ENCODE results near the gene CAT. TPM values are rescaled to one million over a fixed set of nuclear protein-coding genes. Genes with fewer than 3 reads are reported as not detected.

CAT gene
- total and polyA plus RNA-seq, 9 of the 15 experiments (the other 6 are each of a cell fraction or from before 2014, with no cell fraction given) = 86.7 to 183 (median 114) TPM

DNA sequence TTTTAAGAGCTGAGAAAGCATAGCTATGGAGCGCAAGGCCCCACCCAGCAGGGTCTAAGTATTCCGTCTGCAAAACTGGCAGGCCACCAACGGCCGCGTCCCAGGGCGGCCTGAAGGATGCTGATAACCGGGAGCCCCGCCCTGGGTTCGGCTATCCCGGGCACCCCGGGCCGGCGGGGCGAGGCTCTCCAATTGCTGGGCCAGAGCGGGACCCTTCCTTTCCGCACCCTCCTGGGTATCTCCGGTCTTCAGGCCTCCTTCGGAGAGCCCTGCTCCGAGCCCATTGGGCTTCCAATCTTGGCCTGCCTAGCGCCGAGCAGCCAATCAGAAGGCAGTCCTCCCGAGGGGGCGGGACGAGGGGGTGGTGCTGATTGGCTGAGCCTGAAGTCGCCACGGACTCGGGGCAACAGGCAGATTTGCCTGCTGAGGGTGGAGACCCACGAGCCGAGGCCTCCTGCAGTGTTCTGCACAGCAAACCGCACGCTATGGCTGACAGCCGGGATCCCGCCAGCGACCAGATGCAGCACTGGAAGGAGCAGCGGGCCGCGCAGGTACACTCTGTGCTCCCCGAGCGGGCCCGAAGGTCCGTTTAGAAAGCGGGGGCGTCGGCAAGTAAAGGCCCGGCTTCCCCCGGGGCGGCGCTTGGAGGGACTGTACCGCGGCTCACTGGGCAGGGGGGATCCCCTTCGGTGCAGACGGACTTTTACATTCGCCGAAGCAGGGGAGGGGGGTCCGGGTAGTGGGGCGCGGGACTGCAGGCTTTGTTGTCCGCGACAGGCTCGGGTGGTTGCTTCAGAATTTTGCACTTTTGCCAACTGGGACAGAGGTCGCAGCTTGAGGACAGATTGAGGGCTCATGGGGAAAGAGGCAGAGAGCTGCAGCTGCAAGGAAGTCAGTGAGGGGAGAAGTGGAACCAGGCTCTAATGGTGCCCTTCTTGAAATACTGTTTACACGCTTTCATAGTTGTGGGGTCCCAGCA lies at the start of gene CAT (continued):
- TF ChIP-seq CTCF (IDR thresholded peaks at IDR 0.05 in 2 of 3, conservative IDR thresholded peaks at IDR 0.05 in 1 of 3; ENCODE audit: insufficient read depth in 2 of 3, low read depth in 1 of 3, low read length in 3 of 3) = no peak
- peak; percentile 18 to 92; a peak in 3 of 4 replicates for TF ChIP-seq RCOR1 (IDR thresholded peaks at IDR 0.05; ENCODE audit: borderline replicate concordance in 1 of 2, low read depth in 2 of 2, low read length in 2 of 2)
- TF ChIP-seq ZNF780A (CRISPR knock-in tag; IDR thresholded peaks at IDR 0.05) = no peak
- peak; percentile 26; the same call in 1 of the 2 replicates for TF ChIP-seq ZNF644 (tag; IDR thresholded peaks at IDR 0.05; ENCODE audit: low read depth)
- TF ChIP-seq RBM15 (IDR thresholded peaks at IDR 0.05; ENCODE audit: insufficient read depth, low read length) = no peak
- no peak for TF ChIP-seq ZFP36 (IDR thresholded peaks at IDR 0.05; ENCODE audit: low read depth, low read length, partially characterized antibody)

- intact Hi-C loops (cut with micrococcal nuclease) (no loop called here), in situ Hi-C loops (cut with MboI) (no loop called here)
- no peaks in the 10 kb centered on the region for H3K4me1 ChIP-seq (replicated peaks in 1 of 2; ENCODE audit: control insufficient read depth in 2 of 2, insufficient read depth in 2 of 2, low read length in 2 of 2)
- no peaks in the 10 kb centered on the region for H3K27me3 ChIP-seq (ENCODE audit: control insufficient read depth in 2 of 2, insufficient read depth in 2 of 2, low read length in 2 of 2)
- no TSS peak for BruUV-seq (replicated peaks)
- H3K4me2 ChIP-seq (ENCODE audit: insufficient read depth, low read length) = no peak overlapping the region
- FAIRE-seq (no peak), ATAC-seq (no peak), DNase-seq (ENCODE audit: extremely low read depth in 1 of 4, low spot score in 3 of 4) (no peak)
- H4K20me1 ChIP-seq (replicated peaks; ENCODE audit: control insufficient read depth, insufficient read depth, low read length) = no peaks in the 10 kb centered on the region
- H3K79me2 ChIP-seq (ENCODE audit: control insufficient read depth, insufficient read depth, low read length) = no peaks in the 10 kb centered on the region
- WGBS (ENCODE audit: insufficient coverage, low coverage, missing lambda C conversion rate) = 55% methylated on average over 5 of the region's 6 CpGs
- 0 out of 2 replicates have a peak overlapping the region, but pooled peaks have one; percentile 51 for H2AFZ ChIP-seq (ENCODE audit: low read depth, low read length)
- H3K27ac ChIP-seq (ENCODE audit: extremely low read depth, low read depth, low read length) = no peak overlapping the region
- POLR2A ChIA-PET = interaction anchor here (0.7 kb wide), 1 partner anchor 20 kb away, joined by 3 read pairs; no protein-coding TSS in a partner anchor
- H3K36me3 ChIP-seq (ENCODE audit: control insufficient read depth, insufficient read depth, low read length) = no peaks in the 10 kb centered on the region
- TF ChIP-seq MLLT1 (IDR thresholded peaks at IDR 0.05) (no peak), NFE2L1 (tag; IDR thresholded peaks at IDR 0.05; ENCODE audit: borderline replicate concordance, low read depth) (0 out of 2 replicates have a peak, but pooled peaks have one; percentile 24), MAFG (tag; conservative IDR thresholded peaks at IDR 0.05) (0 out of 2 replicates have a peak, but pooled peaks have one; percentile 9), NFE2 (IDR thresholded peaks at IDR 0.05; ENCODE audit: low read depth) (0 out of 2 replicates have a peak, but pooled peaks have one; percentile 23)
- no peak overlapping the region for H3K9ac ChIP-seq (ENCODE audit: insufficient read depth in 1 of 2, low read depth in 2 of 2, low read length in 2 of 2)
- no peaks in the 10 kb centered on the region for H3K9me3 ChIP-seq (replicated peaks; ENCODE audit: control insufficient read depth, insufficient read depth, low read depth, low read length)
- no peaks in the 10 kb centered on the region for H3K9me1 ChIP-seq (ENCODE audit: control insufficient read depth, insufficient read depth, low read length)
- CTCF ChIA-PET (ENCODE audit: low intra/inter-chr PET ratio) = no interaction called here
- H3K4me3 ChIP-seq = no peak overlapping the region
These were observed 43.9 kb upstream of the CAT start for GRCh38 chr11:34394771-34395300.
